22Rv1 (cell line): Measurements from ENCODE around the gene TLR6.

Experiments used
- ZFX ChIP-seq: fragments of 450-650 bp; IDR thresholded peaks from 2 replicates; pipeline ENCODE4 v1.6.1; 2017; ENCODE audit warnings: antibody characterized with exemption, borderline replicate concordance
- TF ChIP-seq, protein P1 (sequence below): fragments of 450-650 bp; IDR thresholded peaks from 2 replicates; pipeline ENCODE4 v1.5.1; 2017; ENCODE audit warnings: mild to moderate bottlenecking

DNA sequence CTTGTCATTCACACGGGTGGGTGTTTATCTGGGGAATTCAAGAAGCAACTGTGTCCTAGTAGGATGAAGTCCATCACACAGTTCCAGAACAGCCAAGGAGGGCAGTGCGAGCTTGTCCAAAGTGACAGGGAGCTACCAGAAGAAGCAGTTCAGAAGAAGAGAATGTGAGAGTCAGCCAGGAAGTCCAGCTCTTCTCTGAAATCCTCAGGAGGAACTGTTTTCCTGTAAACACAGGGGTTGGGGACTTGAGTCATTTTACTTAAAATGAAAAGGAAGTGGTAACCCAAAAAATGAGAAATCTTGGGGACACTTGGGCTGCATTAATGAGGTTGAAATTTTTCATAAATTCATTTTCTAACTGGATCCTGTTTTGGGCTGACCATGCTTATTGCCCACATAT is 65.6 kb downstream of the TLR6 start:
- TF ChIP-seq ZFX: no peak
- TF ChIP-seq, protein P1, sequence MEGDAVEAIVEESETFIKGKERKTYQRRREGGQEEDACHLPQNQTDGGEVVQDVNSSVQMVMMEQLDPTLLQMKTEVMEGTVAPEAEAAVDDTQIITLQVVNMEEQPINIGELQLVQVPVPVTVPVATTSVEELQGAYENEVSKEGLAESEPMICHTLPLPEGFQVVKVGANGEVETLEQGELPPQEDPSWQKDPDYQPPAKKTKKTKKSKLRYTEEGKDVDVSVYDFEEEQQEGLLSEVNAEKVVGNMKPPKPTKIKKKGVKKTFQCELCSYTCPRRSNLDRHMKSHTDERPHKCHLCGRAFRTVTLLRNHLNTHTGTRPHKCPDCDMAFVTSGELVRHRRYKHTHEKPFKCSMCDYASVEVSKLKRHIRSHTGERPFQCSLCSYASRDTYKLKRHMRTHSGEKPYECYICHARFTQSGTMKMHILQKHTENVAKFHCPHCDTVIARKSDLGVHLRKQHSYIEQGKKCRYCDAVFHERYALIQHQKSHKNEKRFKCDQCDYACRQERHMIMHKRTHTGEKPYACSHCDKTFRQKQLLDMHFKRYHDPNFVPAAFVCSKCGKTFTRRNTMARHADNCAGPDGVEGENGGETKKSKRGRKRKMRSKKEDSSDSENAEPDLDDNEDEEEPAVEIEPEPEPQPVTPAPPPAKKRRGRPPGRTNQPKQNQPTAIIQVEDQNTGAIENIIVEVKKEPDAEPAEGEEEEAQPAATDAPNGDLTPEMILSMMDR: no peak
